ENCODE measurements around the gene C1orf52.

C1orf52 gene

DNA sequence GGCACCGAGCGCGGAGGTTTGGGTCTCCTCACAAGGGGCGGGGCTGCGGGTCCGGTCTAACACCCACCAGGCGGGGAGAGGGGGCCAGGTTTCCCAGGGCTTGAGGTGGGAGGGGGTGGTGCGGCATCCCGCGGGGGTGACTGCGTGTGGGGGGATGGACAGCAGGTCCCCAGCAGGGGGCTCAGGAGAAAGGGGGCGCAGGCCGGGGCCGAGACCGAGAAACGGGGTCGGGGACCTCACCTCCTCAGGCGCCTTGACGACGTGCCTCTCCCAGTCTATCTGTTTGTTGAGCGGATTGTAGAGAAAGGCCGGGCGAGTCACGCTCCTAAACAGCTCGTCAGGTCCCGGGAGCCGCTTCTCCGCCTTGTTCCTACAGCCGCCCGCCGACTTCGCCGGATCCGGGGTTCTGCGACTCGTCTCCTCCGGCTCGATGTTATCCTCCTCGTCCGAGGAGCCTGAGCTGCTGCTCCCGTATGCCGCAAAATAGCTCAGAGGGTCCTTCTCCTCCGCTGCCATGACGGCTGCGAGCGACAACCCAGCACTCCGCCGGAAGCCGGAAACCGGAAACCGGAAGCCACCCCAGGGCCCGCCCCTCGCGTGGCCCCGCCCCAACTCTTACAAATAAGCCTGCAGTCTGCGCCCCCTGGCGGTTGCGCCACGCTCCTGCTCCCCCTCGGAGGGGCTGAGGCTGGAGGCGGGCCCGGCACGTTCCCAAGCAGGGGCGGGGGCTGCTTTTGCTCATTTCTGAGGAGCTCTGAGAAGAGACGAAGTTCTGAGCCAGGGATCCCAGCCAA lies at the start of gene C1orf52:
TSS of gene C1orf52 (minus strand) at position 545 of the 794 bp plus-strand sequence. CDS start at position 516, 29 bp downstream.
- DNase-seq = peak; percentile 96

- DNase-seq = no peak
These were observed 49.4 kb upstream of the C1orf52 start for GRCh38 chr1:85308833-85309350.

- peak; percentile 76 for DNase-seq
These were observed 48.7 kb upstream of the C1orf52 start for GRCh38 chr1:85307987-85308832.

DNA sequence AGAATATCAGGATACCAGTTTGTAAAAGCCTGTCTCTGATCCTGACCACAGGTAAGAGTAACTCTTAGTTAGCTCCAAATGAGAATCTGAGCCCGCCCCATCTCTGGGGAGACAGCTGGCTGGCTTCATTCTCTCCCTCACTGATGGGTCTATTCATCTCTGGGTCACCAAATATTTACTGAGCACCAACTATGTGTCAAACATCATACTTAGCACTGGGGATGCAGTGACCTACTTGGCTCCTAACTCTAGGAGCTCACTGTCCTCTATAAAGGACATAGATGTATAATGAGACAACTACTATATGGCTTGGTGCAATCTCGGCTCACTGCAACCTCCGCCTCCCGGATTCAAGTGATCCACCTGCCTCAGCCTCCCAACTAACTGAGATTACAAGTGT lies 46.8 kb upstream of the C1orf52 start:
- DNase-seq = no peak

DNA sequence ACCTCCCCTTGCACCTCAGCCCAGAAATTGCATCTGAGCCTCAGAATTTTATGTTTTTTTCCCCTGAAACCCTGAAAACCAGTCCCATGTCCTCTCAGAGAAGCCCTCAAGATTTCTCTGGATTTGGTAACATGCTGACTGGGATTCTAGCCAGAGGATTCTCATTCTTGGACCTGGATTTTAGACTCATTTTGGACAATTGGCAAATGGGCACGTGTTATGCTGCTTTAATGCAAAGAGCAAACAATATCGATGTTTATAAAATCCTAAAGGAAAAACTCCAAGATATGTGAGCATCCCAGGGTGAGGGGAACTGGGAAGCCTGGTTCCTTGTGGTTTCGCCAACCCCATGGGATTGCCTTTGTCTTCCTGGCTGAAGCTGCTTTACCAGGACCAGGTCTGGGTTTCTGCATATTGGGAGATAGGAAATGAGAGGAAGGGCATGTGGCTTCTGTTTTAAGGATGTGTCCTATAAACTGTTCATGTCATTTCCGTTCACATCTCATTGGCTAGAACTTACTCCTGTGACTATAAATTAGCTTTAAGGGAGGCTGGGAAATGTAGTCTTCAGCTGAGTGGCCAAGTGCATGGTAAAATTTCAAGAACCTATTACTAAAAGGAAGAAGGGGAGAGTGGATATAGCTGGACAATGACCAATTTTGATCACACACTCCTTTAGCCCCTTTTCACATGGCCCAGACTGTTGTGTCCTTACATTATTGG lies 44.1 kb upstream of the C1orf52 start:
- DNase-seq = no peak

DNA sequence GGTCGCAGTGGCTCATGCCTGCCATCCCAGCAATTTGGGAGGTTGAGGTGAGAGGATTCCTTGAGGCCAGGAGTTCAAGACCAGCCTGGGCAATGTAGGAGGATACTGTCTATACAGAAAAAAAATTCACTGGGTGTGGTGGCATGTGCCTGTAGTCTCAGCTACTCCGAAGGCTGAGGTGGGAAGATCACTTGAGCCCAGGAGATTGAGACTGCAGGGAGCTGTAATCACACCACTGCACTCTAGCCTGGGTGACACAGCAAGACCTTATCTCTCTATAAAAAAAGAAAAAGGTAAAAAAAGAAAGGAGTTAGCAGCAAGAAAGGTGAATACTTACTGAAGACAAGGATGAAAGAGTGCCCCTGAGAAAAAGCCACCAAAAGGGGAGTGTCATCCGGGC lies 40.7 kb upstream of the C1orf52 start:
- DNase-seq = no peak

DNA sequence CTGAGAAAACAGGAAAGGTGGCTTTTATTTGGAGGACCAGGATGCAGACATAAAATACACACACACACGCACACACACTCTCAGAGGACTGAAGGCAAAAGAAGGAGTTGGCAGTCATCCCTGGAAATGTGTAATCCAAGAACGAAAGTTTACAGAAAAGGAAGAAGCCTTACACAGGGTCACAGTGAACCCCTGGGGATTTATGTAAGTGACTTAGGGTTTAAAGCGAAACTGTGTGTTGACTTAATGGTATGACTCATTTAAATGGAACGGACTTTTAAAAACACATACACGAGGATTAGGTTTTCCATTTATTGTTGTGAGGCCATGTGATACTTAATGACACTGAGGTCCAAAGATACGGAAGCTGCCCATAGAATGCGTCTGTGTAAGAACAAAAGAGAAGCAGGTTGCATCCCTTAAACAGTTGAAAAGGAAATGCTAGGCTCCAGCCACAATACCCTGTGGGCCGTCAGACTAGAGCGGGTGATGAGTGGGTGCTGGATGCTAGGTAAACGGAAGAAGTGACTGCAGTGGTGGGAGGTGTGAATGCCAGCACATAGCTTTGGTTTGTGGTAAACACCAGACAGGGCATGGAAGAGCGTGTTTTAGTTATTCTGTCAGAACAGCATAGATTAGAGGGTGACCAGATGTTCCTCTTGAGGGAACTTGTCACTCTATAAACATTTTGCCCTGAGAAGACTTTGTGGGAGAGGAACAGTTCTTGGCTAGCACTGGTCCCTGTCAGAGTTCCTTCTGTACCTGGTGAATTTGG lies 38.6 kb upstream of the C1orf52 start:
- peak; percentile 79 for DNase-seq

DNA sequence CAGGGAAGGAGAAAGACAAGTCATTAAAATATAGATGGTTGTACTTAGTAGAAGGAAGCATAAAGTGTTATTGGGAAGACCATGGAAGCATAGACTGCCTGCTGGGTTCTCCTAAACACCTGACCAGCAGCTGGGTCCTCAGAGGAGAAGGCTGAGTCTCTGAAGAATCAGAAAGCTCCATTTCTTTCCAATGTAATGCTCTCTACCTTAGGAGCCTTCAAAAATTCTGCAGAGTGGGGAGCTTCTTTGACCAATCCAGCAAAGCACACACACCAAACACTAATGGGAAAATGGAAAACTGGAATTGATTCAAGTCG lies 38.0 kb upstream of the C1orf52 start:
- no peak for DNase-seq

DNA sequence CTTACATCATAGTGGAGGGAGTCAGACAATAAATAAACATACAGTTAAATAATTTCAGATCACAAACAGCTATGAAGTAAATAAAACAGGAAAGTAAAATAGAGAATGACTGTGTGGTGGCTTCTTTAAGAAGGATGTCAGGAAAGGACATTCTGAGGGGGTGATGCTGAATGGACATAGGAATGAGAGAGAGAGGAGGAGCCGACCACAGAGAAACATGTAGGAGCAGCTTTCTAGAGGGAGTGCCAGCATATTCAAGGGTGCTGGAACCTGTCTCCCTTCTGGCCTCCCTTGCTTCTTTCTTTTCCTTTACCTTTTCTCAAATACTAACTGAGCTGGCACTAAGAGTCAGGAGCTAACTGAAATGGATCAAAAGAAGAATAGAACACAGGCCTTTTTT lies 37.5 kb upstream of the C1orf52 start:
- no peak for DNase-seq

GRCh38 chr1:85295654-85296053 lies 36.2 kb upstream of the C1orf52 start:
- DNase-seq = no peak

GRCh38 chr1:85295006-85295431 lies 35.6 kb upstream of the C1orf52 start:
- DNase-seq = no peak

DNA sequence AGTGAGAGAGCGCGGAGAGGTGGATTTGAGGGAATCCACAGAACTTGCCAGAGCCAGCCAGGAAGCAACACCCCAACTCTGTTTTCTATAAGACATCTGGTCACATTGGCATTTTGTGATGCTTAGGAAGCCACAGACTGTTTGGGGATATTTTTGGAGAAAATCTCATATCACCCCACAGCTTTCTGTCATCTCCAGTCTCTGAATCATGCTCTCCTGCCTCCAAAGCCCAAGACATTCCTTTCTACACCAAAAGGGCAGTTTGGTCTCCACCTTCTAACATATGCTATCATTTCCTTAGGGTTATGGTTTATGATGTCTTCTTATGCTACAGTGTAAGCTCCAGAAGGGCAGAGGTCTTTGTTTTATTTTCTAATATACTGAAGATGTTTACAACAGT lies 31.4 kb upstream of the C1orf52 start:
- DNase-seq = no peak

DNA sequence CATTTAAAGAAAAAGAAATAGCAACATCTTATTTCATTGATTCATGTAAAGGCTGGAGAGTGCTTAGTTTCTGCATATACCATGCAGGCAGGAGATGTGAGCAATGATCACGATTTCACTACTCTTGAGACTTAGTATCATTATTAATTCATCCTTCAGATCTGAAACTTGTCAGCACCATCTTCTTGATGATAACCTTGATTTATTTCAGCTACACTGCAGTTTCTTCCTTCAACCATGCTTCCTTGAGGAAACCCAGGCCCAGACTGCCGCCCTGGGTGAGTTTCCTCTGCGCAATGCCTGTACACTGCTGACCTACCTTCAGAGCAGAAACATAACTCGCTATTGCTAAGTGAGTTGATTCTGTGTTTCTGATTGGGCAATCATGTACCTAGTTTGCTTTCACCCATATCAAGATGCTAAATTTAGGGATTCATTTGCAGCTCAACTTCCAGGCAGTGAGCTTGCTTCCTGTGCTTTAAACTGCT lies 30.4 kb upstream of the C1orf52 start:
- no peak for DNase-seq

DNA sequence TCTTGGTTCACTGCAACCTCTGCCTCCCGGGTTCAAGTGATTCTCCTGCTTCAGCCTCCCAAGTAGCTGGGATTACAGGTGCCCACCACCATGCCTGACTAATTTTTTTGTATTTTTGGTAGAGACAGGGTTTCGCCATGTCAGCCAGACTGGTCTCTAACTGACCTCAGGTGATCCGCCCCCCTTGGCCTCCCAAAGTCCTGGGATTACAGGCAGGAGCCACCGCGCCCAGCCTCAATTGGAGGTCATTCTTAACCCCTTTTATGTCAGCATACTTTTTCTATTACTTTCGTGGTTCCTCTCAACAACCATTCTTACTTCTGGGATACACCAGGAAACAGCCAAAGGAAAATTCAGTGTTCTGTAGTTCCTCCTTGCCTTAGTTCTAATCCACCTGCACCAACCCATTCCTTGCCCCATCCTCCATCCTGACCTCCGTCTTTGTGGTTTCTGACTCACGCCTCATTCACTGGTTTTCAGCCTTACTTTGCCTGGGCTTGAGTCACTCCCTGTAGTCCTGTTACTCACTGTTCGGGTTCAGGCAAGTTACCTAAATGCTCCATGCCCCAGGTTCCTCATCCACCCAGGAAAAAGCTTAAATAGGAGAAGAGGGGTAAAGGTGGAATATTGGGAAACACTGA lies 29.9 kb upstream of the C1orf52 start:
- no peak for DNase-seq

DNA sequence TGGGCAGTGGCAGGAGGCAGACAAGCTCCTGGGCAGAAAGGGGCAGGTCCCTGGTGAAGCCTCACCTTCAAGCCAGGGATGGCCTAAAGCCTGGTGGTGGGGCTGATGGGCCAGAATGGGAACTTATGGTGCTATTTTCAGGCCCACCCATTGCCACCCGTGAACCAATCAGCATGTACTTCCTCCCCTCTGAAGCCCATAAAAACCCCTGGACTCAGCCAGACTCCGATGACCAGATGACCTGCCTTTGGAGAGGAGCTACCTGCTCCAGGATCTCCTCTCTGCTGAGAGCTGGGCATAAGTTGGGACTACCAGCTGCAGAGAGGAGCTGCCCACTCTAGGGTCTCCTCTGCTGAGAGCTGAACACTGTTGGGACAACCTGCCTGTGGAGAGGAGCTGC lies 24.7 kb upstream of the C1orf52 start:
- DNase-seq = no peak

- no peak for DNase-seq
These were observed 24.2 kb upstream of the C1orf52 start for GRCh38 chr1:85283475-85284199.

DNA sequence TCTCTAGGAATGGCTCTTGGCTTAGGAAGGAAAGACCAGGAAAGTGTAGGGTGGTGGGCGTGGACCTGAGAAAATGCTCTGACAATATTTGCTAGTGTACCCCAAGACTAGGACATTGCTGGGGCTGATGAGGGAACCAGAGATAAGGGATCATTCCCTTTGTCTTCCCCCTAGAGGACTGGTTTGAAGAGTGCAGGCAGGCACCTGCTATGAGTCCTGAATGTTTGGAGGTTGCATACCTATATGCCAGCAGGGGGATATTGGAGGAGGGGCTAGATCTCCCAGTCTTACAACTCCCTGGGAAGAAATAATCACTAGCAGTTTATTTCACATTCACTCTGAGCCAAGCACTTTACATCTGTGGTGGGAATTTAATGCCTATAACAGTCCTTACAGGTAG lies 23.0 kb upstream of the C1orf52 start:
- DNase-seq = no peak

- no peak for DNase-seq
These were observed 21.2 kb upstream of the C1orf52 start for GRCh38 chr1:85280636-85281035.

DNA sequence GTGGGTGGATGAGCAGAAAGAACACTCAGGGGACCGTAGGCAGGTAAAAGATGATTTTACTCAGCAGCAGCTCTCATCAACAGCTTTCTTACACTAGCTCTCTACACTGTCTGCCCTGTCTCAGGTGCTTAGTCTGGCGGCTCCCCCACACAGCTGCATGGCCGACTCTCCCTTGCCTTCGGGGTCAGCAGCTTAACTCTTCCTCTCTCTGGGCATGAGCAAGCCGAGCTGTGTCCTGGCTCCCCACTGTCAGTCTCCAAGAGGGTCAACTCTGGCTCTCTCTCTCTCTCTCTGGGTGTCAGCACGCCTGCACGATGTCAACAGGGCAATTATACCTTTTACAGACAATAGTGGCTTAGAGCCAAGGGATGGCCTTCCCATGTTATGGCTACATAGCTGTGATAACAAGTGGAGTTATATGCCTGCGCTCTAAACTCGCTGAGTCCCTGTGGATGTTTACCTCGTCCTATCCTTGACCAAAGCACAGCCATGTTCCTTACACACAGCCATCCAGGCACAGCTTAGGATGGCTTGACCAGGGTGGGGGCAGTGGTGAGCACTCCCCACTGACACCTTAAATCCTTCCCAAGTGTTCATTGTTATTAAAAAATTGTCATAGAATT lies 20.1 kb upstream of the C1orf52 start:
- DNase-seq = no peak

- DNase-seq = no peak
These were observed 19.4 kb upstream of the C1orf52 start for GRCh38 chr1:85278853-85279314.

GRCh38 chr1:85277802-85278201 lies 18.3 kb upstream of the C1orf52 start:
- no peak for DNase-seq

Data from NCI-H345 (cell line).